GM12872 (cell line): ENCODE results near the gene PIGU.

ENCODE experiments used
- CTCF ChIP-seq: IDR thresholded peaks from 3 replicates; pipeline ENCODE4 v1.5.1; 2011; ENCODE audit warnings: low read depth, mild to moderate bottlenecking, low read length, moderate library complexity; ENCODE audit not compliant: insufficient read depth

The PIGU gene

GRCh38 chr20:34558320-34559218, 118.3 kb downstream of the PIGU start, which contains the start of gene MAP1LC3A:
TSS of gene MAP1LC3A (plus strand) at chr20:34558718. CDS start at chr20:34558869, 151 bp downstream.
- TF ChIP-seq CTCF = no peak

GRCh38 chr20:34557936-34558319, 119.0 kb downstream of the PIGU start:
- no peak for TF ChIP-seq CTCF

GRCh38 chr20:34553366-34553867, 123.5 kb downstream of the PIGU start:
- no peak for TF ChIP-seq CTCF

- no peak for TF ChIP-seq CTCF
Observed at GRCh38 chr20:34552569-34552968, 124.3 kb downstream of the PIGU start.

GRCh38 chr20:34549929-34550305, 127.0 kb downstream of the PIGU start:
- no peak for TF ChIP-seq CTCF

GRCh38 chr20:34549291-34549928, 127.5 kb downstream of the PIGU start:
- TF ChIP-seq CTCF = no peak

GRCh38 chr20:34547844-34548613, 128.9 kb downstream of the PIGU start:
- no peak for TF ChIP-seq CTCF
